Esophagus squamous epithelium (tissue), 4 donors: ENCODE results near the gene TMEM164.

Experiments
- POLR2A ChIP-seq, 4 donors: fragments of 450-650 bp; IDR thresholded peaks; one replicate each; pipeline ENCODE4 v1.6.1; 2017; ENCODE audit warnings: antibody characterized with exemption in 4 of 4, mild to moderate bottlenecking in 4 of 4, moderate library complexity in 3 of 4
- TF ChIP-seq, protein P1 (sequence below), 6 experiments: fragments of 450-650 bp in 4 of 6; fragments of 200-600 bp in 2 of 6; sonication (generic) in 2 of 6; IDR thresholded peaks; one replicate each; pipeline ENCODE4 v1.5.1; 2016 to 2019; ENCODE audit warnings: antibody characterized with exemption in 6 of 6, mild to moderate bottlenecking in 4 of 6, moderate library complexity in 4 of 6

DNA sequence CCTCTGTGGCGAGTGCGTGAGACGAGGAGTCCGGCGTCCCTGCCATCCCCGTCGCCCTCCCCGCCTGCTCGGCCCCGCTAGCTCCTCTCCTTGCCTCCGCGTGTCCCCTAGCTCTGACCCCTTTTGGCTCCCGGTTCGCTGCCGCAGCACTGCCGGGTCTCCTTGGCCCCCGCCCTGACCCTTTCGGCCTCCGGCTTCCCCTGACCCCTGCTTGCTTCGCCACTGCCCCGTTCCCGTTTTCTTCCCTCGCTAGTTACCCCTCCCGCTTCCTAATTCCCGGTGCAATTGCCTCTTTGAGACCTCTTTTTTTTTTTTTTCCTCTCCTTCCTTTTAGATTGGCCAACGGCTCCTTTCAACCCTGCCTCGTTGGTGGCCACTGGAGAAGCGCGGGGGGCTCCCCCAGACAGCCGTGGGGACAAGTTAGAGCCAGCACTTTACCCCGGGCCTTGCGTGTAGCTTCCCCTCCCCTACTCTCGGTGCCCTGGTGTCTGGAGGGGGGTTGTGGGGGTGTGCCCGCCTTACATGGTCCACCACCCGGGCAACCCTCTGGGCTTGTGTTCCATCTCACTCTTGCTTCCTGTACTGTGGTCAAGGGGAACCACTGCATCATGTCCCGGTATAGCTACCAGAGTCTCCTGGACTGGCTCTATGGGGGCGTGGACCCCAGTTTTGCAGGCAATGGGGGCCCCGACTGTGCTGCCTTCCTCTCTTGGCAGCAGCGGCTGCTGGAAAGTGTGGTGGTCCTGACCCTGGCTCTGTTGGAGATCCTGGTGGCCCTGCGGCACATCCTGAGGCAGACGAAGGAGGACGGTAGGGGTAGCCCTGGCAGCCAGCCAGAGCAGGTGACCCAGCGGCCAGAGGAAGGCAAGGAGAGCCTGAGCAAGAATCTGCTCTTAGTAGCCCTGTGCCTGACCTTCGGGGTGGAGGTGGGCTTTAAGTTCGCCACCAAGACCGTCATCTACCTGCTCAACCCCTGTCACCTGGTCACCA lies 548 bp downstream of the TMEM164 start:
- TF ChIP-seq, protein P1, sequence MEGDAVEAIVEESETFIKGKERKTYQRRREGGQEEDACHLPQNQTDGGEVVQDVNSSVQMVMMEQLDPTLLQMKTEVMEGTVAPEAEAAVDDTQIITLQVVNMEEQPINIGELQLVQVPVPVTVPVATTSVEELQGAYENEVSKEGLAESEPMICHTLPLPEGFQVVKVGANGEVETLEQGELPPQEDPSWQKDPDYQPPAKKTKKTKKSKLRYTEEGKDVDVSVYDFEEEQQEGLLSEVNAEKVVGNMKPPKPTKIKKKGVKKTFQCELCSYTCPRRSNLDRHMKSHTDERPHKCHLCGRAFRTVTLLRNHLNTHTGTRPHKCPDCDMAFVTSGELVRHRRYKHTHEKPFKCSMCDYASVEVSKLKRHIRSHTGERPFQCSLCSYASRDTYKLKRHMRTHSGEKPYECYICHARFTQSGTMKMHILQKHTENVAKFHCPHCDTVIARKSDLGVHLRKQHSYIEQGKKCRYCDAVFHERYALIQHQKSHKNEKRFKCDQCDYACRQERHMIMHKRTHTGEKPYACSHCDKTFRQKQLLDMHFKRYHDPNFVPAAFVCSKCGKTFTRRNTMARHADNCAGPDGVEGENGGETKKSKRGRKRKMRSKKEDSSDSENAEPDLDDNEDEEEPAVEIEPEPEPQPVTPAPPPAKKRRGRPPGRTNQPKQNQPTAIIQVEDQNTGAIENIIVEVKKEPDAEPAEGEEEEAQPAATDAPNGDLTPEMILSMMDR (IDR thresholded peaks at IDR 0.05), result no peak
- no peak for TF ChIP-seq POLR2A (IDR thresholded peaks at IDR 0.05)
